Measurements from ENCODE around the gene TRMT11. TPM values are rescaled to one million over a fixed set of nuclear protein-coding genes. Genes with fewer than 3 reads are reported as not detected.

The TRMT11 gene
- total RNA-seq, 3 donors from 2014 or later (not counting 1 experiment from before 2014, with no cell fraction given) = 12.2 to 16.6 (median 12.7) TPM

GRCh38 chr6:126083875-126084274 lies 97.5 kb downstream of the TRMT11 start:
- H3K9me3 Mint-ChIP-seq = no peaks in the 10 kb centered on the region
- intact Hi-C loops (cut with micrococcal nuclease) = no loop called here
- Histone ChIP-seq H3K4me1 (ENCODE audit: control insufficient read depth, insufficient read depth, low read length) (no peaks in the 10 kb centered on the region), H3K27me3 (ENCODE audit: control insufficient read depth, insufficient read depth, low read length) (no peaks in the 10 kb centered on the region), H3K27ac (ENCODE audit: low read length) (no peak overlapping the region), H3K9me3 (ENCODE audit: control insufficient read depth, insufficient read depth, low read length) (no peaks in the 10 kb centered on the region), H3K4me3 (ENCODE audit: low read length) (no peak overlapping the region), H3K36me3 (ENCODE audit: control insufficient read depth, insufficient read depth, low read length) (no peaks in the 10 kb centered on the region)
- H3K4me3 Mint-ChIP-seq = no peak overlapping the region
- no peaks in the 10 kb centered on the region for H3K4me1 Mint-ChIP-seq
- TF ChIP-seq, protein P1, sequence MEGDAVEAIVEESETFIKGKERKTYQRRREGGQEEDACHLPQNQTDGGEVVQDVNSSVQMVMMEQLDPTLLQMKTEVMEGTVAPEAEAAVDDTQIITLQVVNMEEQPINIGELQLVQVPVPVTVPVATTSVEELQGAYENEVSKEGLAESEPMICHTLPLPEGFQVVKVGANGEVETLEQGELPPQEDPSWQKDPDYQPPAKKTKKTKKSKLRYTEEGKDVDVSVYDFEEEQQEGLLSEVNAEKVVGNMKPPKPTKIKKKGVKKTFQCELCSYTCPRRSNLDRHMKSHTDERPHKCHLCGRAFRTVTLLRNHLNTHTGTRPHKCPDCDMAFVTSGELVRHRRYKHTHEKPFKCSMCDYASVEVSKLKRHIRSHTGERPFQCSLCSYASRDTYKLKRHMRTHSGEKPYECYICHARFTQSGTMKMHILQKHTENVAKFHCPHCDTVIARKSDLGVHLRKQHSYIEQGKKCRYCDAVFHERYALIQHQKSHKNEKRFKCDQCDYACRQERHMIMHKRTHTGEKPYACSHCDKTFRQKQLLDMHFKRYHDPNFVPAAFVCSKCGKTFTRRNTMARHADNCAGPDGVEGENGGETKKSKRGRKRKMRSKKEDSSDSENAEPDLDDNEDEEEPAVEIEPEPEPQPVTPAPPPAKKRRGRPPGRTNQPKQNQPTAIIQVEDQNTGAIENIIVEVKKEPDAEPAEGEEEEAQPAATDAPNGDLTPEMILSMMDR (IDR thresholded peaks at IDR 0.05) = no peak
- no peaks in the 10 kb centered on the region for H3K36me3 Mint-ChIP-seq
- ATAC-seq (no peak), DNase-seq (no peak)
- H3K27me3 Mint-ChIP-seq (ENCODE audit: low read depth in 2 of 2) = no peaks in the 10 kb centered on the region
- H3K27ac Mint-ChIP-seq = no peak overlapping the region
- WGBS (ENCODE audit: insufficient coverage) = no CpG with 5 or more reads among the region's 1 CpG

- Mint-ChIP-seq H3K9me3 (no peaks in the 10 kb centered on the region), H3K4me3 (no peak overlapping the region), H3K36me3 (no peaks in the 10 kb centered on the region), H3K27me3 (ENCODE audit: low read depth in 2 of 2) (no peaks in the 10 kb centered on the region), H3K27ac (no peak overlapping the region), H3K4me1 (no peaks in the 10 kb centered on the region)
- Histone ChIP-seq H3K27me3 (ENCODE audit: control insufficient read depth, insufficient read depth, low read length) (no peaks in the 10 kb centered on the region), H3K27ac (ENCODE audit: low read length) (no peak overlapping the region), H3K36me3 (ENCODE audit: control insufficient read depth, insufficient read depth, low read length) (no peaks in the 10 kb centered on the region), H3K4me1 (ENCODE audit: control insufficient read depth, insufficient read depth, low read length) (no peaks in the 10 kb centered on the region), H3K4me3 (ENCODE audit: low read length) (no peak overlapping the region), H3K9me3 (ENCODE audit: control insufficient read depth, insufficient read depth, low read length) (no peaks in the 10 kb centered on the region)
- no peak for ATAC-seq
- no peak for DNase-seq
- TF ChIP-seq, protein P1 (IDR thresholded peaks at IDR 0.05) = no peak
- WGBS (ENCODE audit: insufficient coverage) = 89% methylated on average over 2 of the region's 3 CpGs
- intact Hi-C loops (cut with micrococcal nuclease) = no loop called here
Observed at GRCh38 chr6:126086560-126086959, 100.2 kb downstream of the TRMT11 start.

Other genes starting within 250 kb of the TRMT11 start
- under 1 TPM; 0.66 to 0.93 (median 0.73) TPM for gene HEY2, start 236.9 kb upstream of the TRMT11 start, total RNA-seq
- gene NCOA7, start 195.6 kb upstream of the TRMT11 start, total RNA-seq = 10 to 100 TPM; 37.3 to 66.6 (median 56.8) TPM
- 10 to 100 TPM in 2 of 3 donors, 1 to 10 TPM in 1; 9.7 to 10.5 (median 10.3) TPM for gene HINT3, start 29.8 kb upstream of the TRMT11 start, total RNA-seq

All from natural killer cell (primary cell).